ENCODE results near the gene EBI3.

- TF ChIP-seq POLR2AphosphoS5 (IDR thresholded peaks at IDR 0.05; ENCODE audit: borderline replicate concordance, low read depth, low read length): no peak
- TF ChIP-seq EZH2 (IDR thresholded peaks at IDR 0.05): no peak
Measured at GRCh38 chr19:4279267-4279529, 49.9 kb downstream of the EBI3 start.

Data from SK-N-MC (cell line).